Right lobe of liver (tissue), 6 donors: ENCODE results near the gene ERFL. TPM values are rescaled to one million over a fixed set of nuclear protein-coding genes. Genes with fewer than 3 reads are reported as not detected.
A peak's percentile ranks its signal among the peaks of the same experiment; 100 is the strongest.

Source experiments
- ATAC-seq, 4 donors: fragments of 200-7000 bp; cut with Tn5 transposase; one replicate each; pipeline ENCODE4 v1.9.1; 2020; ENCODE audit warnings: mild to moderate bottlenecking in 4 of 4, moderate library complexity in 4 of 4
- DNase-seq, 3 donors: peaks; one replicate each; pipeline ENCODE4 v3.0.0-alpha.2; 2020
- H3K27ac ChIP-seq, 3 donors: fragments of 200-600 bp; one replicate each; pipeline ENCODE4 v1.8.0; 2022
- H3K27me3 ChIP-seq, 2 donors: fragments of 200-600 bp; one replicate each; pipeline ENCODE4 v1.8.0; 2022
- H3K36me3 ChIP-seq, 4 donors: fragments of 200-600 bp; sonication (generic) in 1 of 4; one replicate each; pipeline versions ENCODE4 v1.5.1 to v1.8.0; 2017 to 2022; ENCODE audit warnings: control low read depth in 1 of 4
- H3K4me1 ChIP-seq, 4 donors: fragments of 200-600 bp; sonication (generic) in 1 of 4; one replicate each; pipeline versions ENCODE4 v1.5.1 to v1.8.0; 2017 to 2022; ENCODE audit warnings: control low read depth in 1 of 4
- H3K4me3 ChIP-seq, 3 donors: fragments of 200-600 bp; one replicate each; pipeline ENCODE4 v1.8.0; 2022
- H3K9me3 ChIP-seq, 4 donors: fragments of 200-600 bp; sonication (generic) in 1 of 4; one replicate each; pipeline versions ENCODE4 v1.5.1 to v1.8.0; 2017 to 2022; ENCODE audit warnings: control low read depth in 1 of 4
- POLR2A ChIP-seq: fragments of 450-650 bp; IDR thresholded peaks from one replicate; pipeline ENCODE4 v1.6.1; 2017; ENCODE audit warnings: antibody characterized with exemption, mild to moderate bottlenecking
- WGBS: methylation state at CpG from one replicate; pipeline ENCODE4 v1.1.6; 2018; ENCODE audit warnings: low coverage, low lambda C conversion rate; ENCODE audit not compliant: insufficient coverage; ENCODE audit errors: missing lambda C conversion rate; 5-methylcytosine and 5-hydroxymethylcytosine counted together
- intact Hi-C, 2 donors: fragments of 100-400 bp; cut with DNase I; formaldehyde crosslinking; loops; one replicate each; pipeline versions ENCODE4 v1.11.2 to v1.14.1; 2022
- microRNA-seq, 2 donors: library from miRNA; unstranded; fragments of <30 nt; microRNA quantifications; one replicate each; pipeline ENCODE4, GENCODE V29; 2019 to 2020
- small RNA-seq, 2 experiments: library from RNA; depleted of rRNA; stranded (forward); fragments of <200 nt; gene quantifications; one replicate each; pipeline ENCODE3, GENCODE V24; 2016
- total RNA-seq, 6 experiments: library from RNA; depleted of rRNA in 2 of 6; stranded (reverse); fragments of >200 nt in 2 of 6; fragmentation: NEBNext Ultra II Directional in 3 of 6; extraction: Animal tissue kit (Norgen Biotek cat#: 25700) in 3 of 6; gene quantifications; one replicate each; pipeline versions ENCODE4 v1.1.0 to v1.2.4, GENCODE V29; 2016 to 2023
- TF ChIP-seq, protein P1 (sequence below), 4 donors: fragments of 200-600 bp in 3 of 4; fragments of 450-650 bp in 1 of 4; IDR thresholded peaks; one replicate each; pipeline versions ENCODE4 v1.5.1 to v1.8.0; 2016 to 2022; ENCODE audit warnings: antibody characterized with exemption in 4 of 4, mild to moderate bottlenecking in 2 of 4
- donor health status: DM: no; HTN: yes; CAD: no.
- donor health status: DM: no; HTN: no; CAD: no.
- donor health status: DM: no; HTN: no; CAD: no.
- donor health status: DM: no; HTN: yes; CAD: no.
- donor health status: DM: no; HTN: yes; CAD: no.

The ERFL gene
- total RNA-seq, 6 experiments from 2014 or later = not detected

DNA sequence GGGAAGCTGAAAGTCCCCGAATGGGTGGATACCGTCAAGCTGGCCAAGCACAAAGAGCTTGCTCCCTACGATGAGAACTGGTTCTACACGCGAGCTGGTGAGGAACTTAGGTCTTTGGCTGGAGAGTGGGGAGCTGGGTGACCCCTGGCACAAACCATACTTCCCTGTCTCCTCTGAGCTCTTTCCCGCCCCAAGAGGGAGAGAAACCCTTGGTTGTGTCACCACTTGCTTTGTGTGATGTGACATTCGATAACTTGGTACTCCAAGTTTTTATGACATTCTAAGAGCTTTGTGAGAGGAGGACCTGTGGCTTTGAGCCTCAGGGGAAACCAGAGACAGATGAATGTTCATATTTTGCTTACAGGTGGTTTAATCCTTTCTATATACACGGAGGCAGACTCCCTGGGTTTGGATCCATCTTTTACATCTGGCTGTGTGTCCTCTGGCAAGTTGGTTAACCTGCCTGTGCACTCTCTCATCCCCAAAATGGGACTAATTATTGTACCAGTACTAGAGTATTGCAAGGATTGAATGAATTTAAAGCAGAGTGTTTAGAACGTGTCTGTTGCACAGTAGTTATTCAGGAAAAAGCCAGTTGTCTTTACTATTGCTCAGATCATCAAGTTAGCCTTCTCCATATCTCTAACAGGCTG lies 67.0 kb downstream of the ERFL start:
- Histone ChIP-seq H3K4me1 (peaks cover 0 to 17% (median 3%) of the 10 kb centered on the region in 4 donors), H3K4me3 (peak overlapping the region; percentile 93 to 97 (median 94)), H3K36me3 (peaks cover 11 to 49% (median 28%) of the 10 kb centered on the region in 4 donors), H3K27me3 (no peaks in the 10 kb centered on the region), H3K27ac (peak overlapping the region in 2 of 3 donors; percentile 74 to 88), H3K9me3 (no peaks in the 10 kb centered on the region)
- DNase-seq (no peak), ATAC-seq (no peak)
- intact Hi-C loops = no loop called here
- WGBS = 50% methylated on average over 2 of the region's 9 CpGs
- TF ChIP-seq POLR2A = no peak

DNA sequence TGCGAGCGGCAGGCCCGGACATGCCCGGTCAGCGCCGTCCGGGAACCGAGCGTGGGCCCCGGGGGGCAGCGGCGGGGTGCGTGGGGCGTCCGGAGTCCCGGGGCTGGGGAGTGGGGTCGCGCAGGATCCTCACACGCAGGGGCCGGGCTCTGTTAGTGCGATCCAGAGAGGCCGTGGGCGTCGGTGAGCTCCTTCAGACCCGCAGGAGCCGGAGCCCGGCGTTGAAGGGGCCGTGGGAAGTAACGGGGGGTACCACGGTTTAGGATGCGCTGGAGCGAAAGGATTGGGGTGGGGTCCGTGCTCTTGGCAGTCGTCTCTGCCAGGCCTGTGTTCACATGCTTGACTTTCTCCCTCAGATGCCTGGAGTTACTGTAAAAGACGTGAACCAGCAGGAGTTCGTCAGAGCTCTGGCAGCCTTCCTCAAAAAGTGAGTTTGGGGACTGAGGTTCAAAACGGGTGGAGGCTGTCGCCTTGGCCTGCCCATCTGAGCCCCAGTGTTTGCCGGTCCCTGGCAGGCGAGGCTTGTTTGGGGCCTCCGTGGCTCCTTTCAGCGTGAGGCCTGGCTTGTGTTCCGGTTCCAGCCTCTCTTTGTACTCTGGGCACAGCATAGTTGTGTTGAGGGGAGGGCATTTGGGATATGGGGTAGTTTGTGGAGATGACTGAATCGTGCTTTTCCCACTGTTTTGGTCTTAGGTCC lies 67.7 kb downstream of the ERFL start:
- Histone ChIP-seq H3K9me3 (no peaks in the 10 kb centered on the region), H3K27me3 (no peaks in the 10 kb centered on the region), H3K4me1 (peaks cover 0 to 17% (median 3%) of the 10 kb centered on the region in 4 donors), H3K4me3 (peak overlapping the region; percentile 93 to 97 (median 94)), H3K36me3 (peaks cover 11 to 44% (median 24%) of the 10 kb centered on the region in 4 donors), H3K27ac (peak overlapping the region; percentile 74 to 88 (median 81))
- intact Hi-C loops = no loop called here
- DNase-seq (no peak), ATAC-seq (no peak)
- no peak for TF ChIP-seq POLR2A
- TF ChIP-seq, protein P1, sequence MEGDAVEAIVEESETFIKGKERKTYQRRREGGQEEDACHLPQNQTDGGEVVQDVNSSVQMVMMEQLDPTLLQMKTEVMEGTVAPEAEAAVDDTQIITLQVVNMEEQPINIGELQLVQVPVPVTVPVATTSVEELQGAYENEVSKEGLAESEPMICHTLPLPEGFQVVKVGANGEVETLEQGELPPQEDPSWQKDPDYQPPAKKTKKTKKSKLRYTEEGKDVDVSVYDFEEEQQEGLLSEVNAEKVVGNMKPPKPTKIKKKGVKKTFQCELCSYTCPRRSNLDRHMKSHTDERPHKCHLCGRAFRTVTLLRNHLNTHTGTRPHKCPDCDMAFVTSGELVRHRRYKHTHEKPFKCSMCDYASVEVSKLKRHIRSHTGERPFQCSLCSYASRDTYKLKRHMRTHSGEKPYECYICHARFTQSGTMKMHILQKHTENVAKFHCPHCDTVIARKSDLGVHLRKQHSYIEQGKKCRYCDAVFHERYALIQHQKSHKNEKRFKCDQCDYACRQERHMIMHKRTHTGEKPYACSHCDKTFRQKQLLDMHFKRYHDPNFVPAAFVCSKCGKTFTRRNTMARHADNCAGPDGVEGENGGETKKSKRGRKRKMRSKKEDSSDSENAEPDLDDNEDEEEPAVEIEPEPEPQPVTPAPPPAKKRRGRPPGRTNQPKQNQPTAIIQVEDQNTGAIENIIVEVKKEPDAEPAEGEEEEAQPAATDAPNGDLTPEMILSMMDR (IDR thresholded peaks at IDR 0.05) = no peak
- WGBS = 0% methylated on average over 11 of the region's 45 CpGs

DNA sequence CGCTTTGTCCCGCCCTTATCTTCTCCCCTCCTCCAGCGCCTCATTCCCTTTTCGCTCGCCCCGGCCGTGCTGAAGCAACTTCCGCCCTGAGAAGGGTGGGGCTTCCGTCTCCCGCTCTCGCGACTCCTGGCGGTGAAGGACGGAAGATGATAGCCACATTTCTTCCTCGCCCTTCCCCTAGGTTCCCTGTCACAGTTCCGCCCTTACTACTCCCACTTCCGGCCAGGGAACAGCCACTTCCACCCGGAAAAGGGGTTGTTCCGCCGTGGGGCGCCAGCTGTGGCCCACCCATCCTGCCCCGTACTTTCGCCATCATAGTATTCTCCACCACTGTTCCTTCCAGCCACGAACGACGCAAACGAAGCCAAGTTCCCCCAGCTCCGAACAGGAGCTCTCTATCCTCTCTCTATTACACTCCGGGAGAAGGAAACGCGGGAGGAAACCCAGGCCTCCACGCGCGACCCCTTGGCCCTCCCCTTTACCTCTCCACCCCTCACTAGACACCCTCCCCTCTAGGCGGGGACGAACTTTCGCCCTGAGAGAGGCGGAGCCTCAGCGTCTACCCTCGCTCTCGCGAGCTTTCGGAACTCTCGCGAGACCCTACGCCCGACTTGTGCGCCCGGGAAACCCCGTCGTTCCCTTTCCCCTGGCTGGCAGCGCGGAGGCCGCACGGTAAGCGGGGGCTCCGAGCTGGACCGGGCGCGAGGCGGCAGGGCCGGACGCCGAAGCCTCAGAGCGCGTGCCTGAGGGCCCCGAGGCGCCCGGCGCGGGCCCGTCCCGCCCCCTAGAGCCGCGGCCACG lies 68.4 kb downstream of the ERFL start, which contains the start of gene RPS19:
Gene RPS19 (plus strand): TSS at position 638 of the 801 bp plus-strand sequence. CDS start 520 bp downstream, outside the sequence.
- H3K4me3 ChIP-seq = peak within 1 kb of the TSS; percentile 93 to 97 (median 94)
- DNase-seq (peak; percentile 98 to 99 (median 99)), ATAC-seq (peak; percentile 92 to 93 (median 92))
- peaks cover 11 to 37% (median 20%) of the 10 kb centered on the region in 4 donors for H3K36me3 ChIP-seq
- peaks cover 0 to 17% (median 3%) of the 10 kb centered on the region in 4 donors for H3K4me1 ChIP-seq
- no peaks in the 10 kb centered on the region for H3K27me3 ChIP-seq
- WGBS = under 1% methylated on average over 35 of the region's 76 CpGs
- TF ChIP-seq, protein P1 (IDR thresholded peaks at IDR 0.05) = peak; percentile 53 to 72 (median 65)
- TF ChIP-seq POLR2A = peak; percentile 89
- H3K9me3 ChIP-seq = no peaks in the 10 kb centered on the region
- intact Hi-C loops = no loop called here
- peak within 1 kb of the TSS; percentile 74 to 88 (median 81) for H3K27ac ChIP-seq

DNA sequence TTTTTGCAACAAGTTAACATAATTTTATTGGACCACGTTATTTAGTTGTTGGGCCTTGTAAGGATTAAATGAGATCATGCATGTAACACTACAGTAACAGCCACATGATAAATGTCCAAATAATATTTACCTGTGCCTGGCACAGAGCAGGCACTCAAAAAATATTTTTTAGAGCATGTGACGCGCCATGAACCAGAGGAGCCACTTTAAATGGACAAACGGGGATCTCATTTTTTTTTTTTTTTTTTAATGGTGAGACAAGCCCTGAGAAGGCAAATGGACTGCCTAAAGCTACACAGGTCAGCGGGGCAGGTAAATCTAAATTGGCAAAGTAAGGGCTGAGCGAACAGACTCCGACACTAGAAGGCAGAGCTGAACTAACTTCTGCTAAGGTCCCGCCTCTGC lies 69.0 kb downstream of the ERFL start:
- Histone ChIP-seq H3K4me3 (peak overlapping the region; percentile 14 to 97 (median 94)), H3K27me3 (no peaks in the 10 kb centered on the region), H3K9me3 (no peaks in the 10 kb centered on the region), H3K27ac (peak overlapping the region in 2 of 3 donors; percentile 25 to 43), H3K36me3 (peaks cover 11 to 31% (median 15%) of the 10 kb centered on the region in 4 donors), H3K4me1 (peaks cover 0 to 17% (median 3%) of the 10 kb centered on the region in 4 donors)
- no peak for DNase-seq
- no peak for TF ChIP-seq POLR2A
- TF ChIP-seq, protein P1 (IDR thresholded peaks at IDR 0.05) = no peak
- no peak for ATAC-seq
- WGBS = 1% methylated on average over 8 of the region's 8 CpGs
- intact Hi-C loops = no loop called here

Small RNA genes within 50 kb of the gene (microRNA-seq; reads per million reads assigned to microRNA genes)
- 0 to 0.87 reads per million in 2 donors for gene MIR6797

Small RNA genes within 50 kb of the gene (small RNA-seq; reads per million reads assigned to genes)
- 0 reads per million in 2 experiments for gene MIR6797

Other genes starting within 250 kb of the ERFL start
- not detected for gene CEACAM7, start 240.2 kb downstream of the ERFL start, total RNA-seq
- not detected for gene CEACAM5, start 219.8 kb downstream of the ERFL start, total RNA-seq
- under 1 TPM in 4 of 6 experiments, not detected in 2; 0.18 to 0.44 (median 0.23) TPM for gene CEACAM6, start 172.9 kb downstream of the ERFL start, total RNA-seq
- under 1 TPM; 0.42 to 0.73 (median 0.51) TPM for gene CEACAM3, start 131.9 kb downstream of the ERFL start, total RNA-seq
- not detected for gene LYPD4, start 83.8 kb downstream of the ERFL start, total RNA-seq
- gene DMRTC2, start 83.4 kb downstream of the ERFL start, total RNA-seq = not detected
- 100 to 1,000 TPM; 347 to 556 (median 499) TPM for gene RPS19, start 68.2 kb downstream of the ERFL start, total RNA-seq
- gene CD79A, start 51.2 kb downstream of the ERFL start, total RNA-seq = under 1 TPM in 4 of 6 experiments, not detected in 2; 0.18 to 0.71 (median 0.39) TPM
- gene ARHGEF1, start 45.3 kb downstream of the ERFL start, total RNA-seq = 10 to 100 TPM; 25.3 to 39.7 (median 30.2) TPM
- 100 to 1,000 TPM in 2 of 6 experiments, 10 to 100 TPM in 4; 53.6 to 124 (median 75.8) TPM for gene RABAC1, start 30.9 kb upstream of the ERFL start, total RNA-seq
- gene ATP1A3, start 65.8 kb upstream of the ERFL start, total RNA-seq = under 1 TPM in 2 of 6 experiments, not detected in 4; 0.07 TPM
- under 1 TPM in 4 of 6 experiments, not detected in 2; 0.15 to 0.42 (median 0.17) TPM for gene GRIK5, start 141.8 kb upstream of the ERFL start, total RNA-seq
- 1 to 10 TPM; 4.3 to 5.8 (median 4.7) TPM for gene ZNF574, start 147.7 kb upstream of the ERFL start, total RNA-seq
- gene POU2F2, start 204.0 kb upstream of the ERFL start, total RNA-seq = 1 to 10 TPM in 3 of 6 experiments, under 1 TPM in 3; 0.18 to 3.0 (median 1.00) TPM